Gastrocnemius medialis (tissue), 4 donors: Measurements from ENCODE around the gene CHP1. TPM values are rescaled to one million over a fixed set of nuclear protein-coding genes. Genes with fewer than 3 reads are reported as not detected.
"Not testable (repeated sequence)": the region's sequence is repeated elsewhere in the genome, so short reads cannot be mapped to it uniquely, and the experiment has no call there.

ENCODE experiments used
- ATAC-seq, 2 donors: fragments of 150-250 bp; one replicate each; pipeline ENCODE4 v1.9.1; 2016
- DNase-seq, 2 donors: peaks; one replicate each; pipeline ENCODE4 v3.0.0-alpha.2; 2019
- H3K27ac ChIP-seq, 4 donors: fragments of 200-600 bp; sonication (generic); 1 replicate in 1 of 4; 2 replicates in 3 of 4; pipeline ENCODE4 v1.5.1; 2016 to 2018; ENCODE audit warnings: mild to moderate bottlenecking in 2 of 4, moderate library complexity in 1 of 4
- H3K27me3 ChIP-seq, 3 donors: fragments of 200-600 bp; sonication (generic) in 2 of 3; 1 replicate in 1 of 3; 2 replicates in 2 of 3; pipeline versions ENCODE4 v1.5.1 to v1.6.0; 2016 to 2019; ENCODE audit warnings: mild to moderate bottlenecking in 1 of 3, moderate library complexity in 1 of 3
- H3K36me3 ChIP-seq, 2 donors: fragments of 200-600 bp; sonication (generic) in 1 of 2; one replicate each; pipeline ENCODE4 v1.5.1; 2017 to 2018
- H3K4me1 ChIP-seq, 2 donors: fragments of 200-600 bp; sonication (generic) in 1 of 2; one replicate each; pipeline ENCODE4 v1.5.1; 2016 to 2017; ENCODE audit warnings: mild to moderate bottlenecking in 2 of 2
- H3K4me3 ChIP-seq, 4 donors: fragments of 200-600 bp; sonication (generic) in 3 of 4; 1 replicate in 1 of 4; 2 replicates in 3 of 4; pipeline ENCODE4 v1.5.1; 2016 to 2019; ENCODE audit warnings: mild to moderate bottlenecking in 2 of 4
- H3K9me3 ChIP-seq, 3 donors: fragments of 200-600 bp; sonication (generic) in 2 of 3; 1 replicate in 1 of 3; 2 replicates in 2 of 3; pipeline ENCODE4 v1.5.1; 2016 to 2019
- CTCF ChIP-seq, 5 experiments: fragments of 450-650 bp in 3 of 5; fragments of 200-600 bp in 2 of 5; sonication (generic) in 2 of 5; IDR thresholded peaks in 4 of 5; conservative IDR thresholded peaks in 1 of 5; 1 replicate in 4 of 5; 2 replicates in 1 of 5; pipeline ENCODE4 v1.5.1; 2016 to 2019; ENCODE audit warnings: antibody characterized with exemption in 5 of 5, mild to moderate bottlenecking in 3 of 5, moderate library complexity in 3 of 5
- POLR2A ChIP-seq, 2 donors: fragments of 450-650 bp; IDR thresholded peaks; one replicate each; pipeline ENCODE4 v1.6.1; 2017; ENCODE audit warnings: antibody characterized with exemption in 2 of 2, mild to moderate bottlenecking in 2 of 2, moderate library complexity in 2 of 2
- in situ Hi-C, 4 donors: fragments of 200-750 bp; cut with MboI; loops; one replicate each; pipeline versions ENCODE4 v1.15.0 to v1.8.0; 2017; ENCODE audit warnings: low sequenced_read_pairs in 4 of 4
- intact Hi-C: fragments of 100-400 bp; cut with DNase I; formaldehyde crosslinking; loops from one replicate; pipeline ENCODE4 v1.15.1; 2023; ENCODE audit warnings: low total_unique reads
- total RNA-seq, 4 donors: library from RNA; depleted of rRNA; stranded (reverse); fragments of >200 nt; gene quantifications; one replicate each; pipeline versions ENCODE4 v1.1.0 to v1.2.3, GENCODE V29; 2016

The CHP1 gene
- total RNA-seq, 4 donors from 2014 or later = 208 to 293 (median 266) TPM

- no peaks in the 10 kb centered on the region for H3K9me3 ChIP-seq
- peaks cover 5 to 33% of the 10 kb centered on the region in 2 donors for H3K36me3 ChIP-seq
- intact Hi-C loops (no loop called here), in situ Hi-C loops (no loop called here)
- H3K4me1 ChIP-seq = peaks cover 25 to 26% of the 10 kb centered on the region in 2 donors
- peak overlapping the region; percentile 63 to 70 (median 68) for H3K27ac ChIP-seq
- TF ChIP-seq CTCF (IDR thresholded peaks at IDR 0.05 in 4 of 5, conservative IDR thresholded peaks at IDR 0.05 in 1 of 5) (no peak), POLR2A (IDR thresholded peaks at IDR 0.05) (no peak)
- DNase-seq (no peak), ATAC-seq (peak; percentile 90 to 93)
- no peak overlapping the region for H3K4me3 ChIP-seq
- H3K27me3 ChIP-seq = no peaks in the 10 kb centered on the region
These were observed 27.8 kb downstream of the CHP1 start for GRCh38 chr15:41258750-41259471.

GRCh38 chr15:41259546-41260189, 28.6 kb downstream of the CHP1 start:
- DNase-seq (no peak), ATAC-seq (no peak)
- TF ChIP-seq CTCF (IDR thresholded peaks at IDR 0.05 in 4 of 5, conservative IDR thresholded peaks at IDR 0.05 in 1 of 5) = no peak
- TF ChIP-seq POLR2A (IDR thresholded peaks at IDR 0.05) = no peak
- peaks cover 3 to 32% of the 10 kb centered on the region in 2 donors for H3K36me3 ChIP-seq
- no peak overlapping the region for H3K4me3 ChIP-seq
- peaks cover 31 to 32% of the 10 kb centered on the region in 2 donors for H3K4me1 ChIP-seq
- H3K27ac ChIP-seq = peak overlapping the region; percentile 63 to 70 (median 68)
- H3K27me3 ChIP-seq = no peaks in the 10 kb centered on the region
- in situ Hi-C loops = no loop called here
- intact Hi-C loops = no loop called here
- H3K9me3 ChIP-seq = no peaks in the 10 kb centered on the region

GRCh38 chr15:41260924-41261323, 29.9 kb downstream of the CHP1 start:
- H3K27ac ChIP-seq, in situ Hi-C loops, DNase-seq, H3K4me3 ChIP-seq, intact Hi-C loops, ATAC-seq, H3K27me3 ChIP-seq, H3K9me3 ChIP-seq: not testable (repeated sequence)
- H3K4me1 ChIP-seq = peaks cover 32% of the 10 kb centered on the region in 2 donors
- peaks cover 0 to 37% of the 10 kb centered on the region in 2 donors for H3K36me3 ChIP-seq

- no peaks in the 10 kb centered on the region for H3K9me3 ChIP-seq
- DNase-seq (no peak), ATAC-seq (no peak)
- intact Hi-C loops (no loop called here), in situ Hi-C loops (no loop called here)
- TF ChIP-seq POLR2A (IDR thresholded peaks at IDR 0.05) (no peak), CTCF (IDR thresholded peaks at IDR 0.05 in 4 of 5, conservative IDR thresholded peaks at IDR 0.05 in 1 of 5) (no peak)
- no peak overlapping the region for H3K27ac ChIP-seq
- no peaks in the 10 kb centered on the region for H3K27me3 ChIP-seq
- H3K36me3 ChIP-seq = peaks cover 0 to 53% of the 10 kb centered on the region in 2 donors
- H3K4me1 ChIP-seq = peaks cover 32% of the 10 kb centered on the region in 2 donors
- H3K4me3 ChIP-seq = no peak overlapping the region
These were observed 31.5 kb downstream of the CHP1 start for GRCh38 chr15:41262571-41262970.

- no peaks in the 10 kb centered on the region for H3K27me3 ChIP-seq
- peaks cover 0 to 55% of the 10 kb centered on the region in 2 donors for H3K36me3 ChIP-seq
- intact Hi-C loops = no loop called here
- peak overlapping the region; percentile 45 to 54 (median 51) for H3K27ac ChIP-seq
- DNase-seq (peak in 1 of 2 donors; percentile 22), ATAC-seq (peak; percentile 63 to 84)
- in situ Hi-C loops = no loop called here
- peaks cover 24 to 27% of the 10 kb centered on the region in 2 donors for H3K4me1 ChIP-seq
- no peak overlapping the region for H3K4me3 ChIP-seq
- no peaks in the 10 kb centered on the region for H3K9me3 ChIP-seq
- no peak for TF ChIP-seq CTCF (IDR thresholded peaks at IDR 0.05 in 4 of 5, conservative IDR thresholded peaks at IDR 0.05 in 1 of 5)
- TF ChIP-seq POLR2A (IDR thresholded peaks at IDR 0.05) = no peak
These were observed 32.9 kb downstream of the CHP1 start for GRCh38 chr15:41263891-41264351.
